ENCODE measurements around the gene ELP5.
A peak's percentile ranks its signal among the peaks of the same experiment; 100 is the strongest.

The ELP5 gene

GRCh38 chr17:7218166-7218565 lies 33.8 kb upstream of the ELP5 start:
- peak overlapping the region; percentile 62; the same call in 1 of the 2 replicates for H2AFZ ChIP-seq (ENCODE audit: low read length)
- no peaks in the 10 kb centered on the region for H3K9me3 ChIP-seq (ENCODE audit: insufficient read depth, low read depth, low read length)
- peak overlapping the region; percentile 73 for H3K9ac ChIP-seq (ENCODE audit: low read depth, low read length, poor library complexity, severe bottlenecking)
- peak overlapping the region; percentile 71 for H3K4me3 ChIP-seq (ENCODE audit: low read length, poor library complexity, severe bottlenecking)
- peak overlapping the region; percentile 98 for H3K4me2 ChIP-seq (ENCODE audit: low read depth, low read length, poor library complexity, severe bottlenecking)
- peaks cover 33% of the 10 kb centered on the region; the same call in 1 of the 2 replicates for H3K79me2 ChIP-seq (ENCODE audit: insufficient read depth, low read length)
- H3F3A ChIP-seq (ENCODE audit: low read depth), result peaks cover 3% of the 10 kb centered on the region; the same call in 1 of the 2 replicates
- no peaks in the 10 kb centered on the region for H3K27me3 ChIP-seq (ENCODE audit: insufficient read depth, low read length, poor library complexity, severe bottlenecking)
- no peaks in the 10 kb centered on the region for H3K9me2 ChIP-seq (replicated peaks; ENCODE audit: low read depth, low read length)
- H3K36me3 ChIP-seq (ENCODE audit: insufficient read depth, low read length), result peaks cover 12% of the 10 kb centered on the region; the same call in 1 of the 2 replicates
- peaks cover 56% of the 10 kb centered on the region for H3K4me1 ChIP-seq (ENCODE audit: insufficient read depth, low read length, poor library complexity, severe bottlenecking)
- peaks cover 18% of the 10 kb centered on the region for H4K20me1 ChIP-seq (ENCODE audit: insufficient read depth, low read length, poor library complexity, severe bottlenecking)
- TF ChIP-seq, protein P1, sequence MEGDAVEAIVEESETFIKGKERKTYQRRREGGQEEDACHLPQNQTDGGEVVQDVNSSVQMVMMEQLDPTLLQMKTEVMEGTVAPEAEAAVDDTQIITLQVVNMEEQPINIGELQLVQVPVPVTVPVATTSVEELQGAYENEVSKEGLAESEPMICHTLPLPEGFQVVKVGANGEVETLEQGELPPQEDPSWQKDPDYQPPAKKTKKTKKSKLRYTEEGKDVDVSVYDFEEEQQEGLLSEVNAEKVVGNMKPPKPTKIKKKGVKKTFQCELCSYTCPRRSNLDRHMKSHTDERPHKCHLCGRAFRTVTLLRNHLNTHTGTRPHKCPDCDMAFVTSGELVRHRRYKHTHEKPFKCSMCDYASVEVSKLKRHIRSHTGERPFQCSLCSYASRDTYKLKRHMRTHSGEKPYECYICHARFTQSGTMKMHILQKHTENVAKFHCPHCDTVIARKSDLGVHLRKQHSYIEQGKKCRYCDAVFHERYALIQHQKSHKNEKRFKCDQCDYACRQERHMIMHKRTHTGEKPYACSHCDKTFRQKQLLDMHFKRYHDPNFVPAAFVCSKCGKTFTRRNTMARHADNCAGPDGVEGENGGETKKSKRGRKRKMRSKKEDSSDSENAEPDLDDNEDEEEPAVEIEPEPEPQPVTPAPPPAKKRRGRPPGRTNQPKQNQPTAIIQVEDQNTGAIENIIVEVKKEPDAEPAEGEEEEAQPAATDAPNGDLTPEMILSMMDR (conservative IDR thresholded peaks at IDR 0.05; ENCODE audit: low read length), result no peak
- TF ChIP-seq EZH2phosphoT487 (IDR thresholded peaks at IDR 0.05; ENCODE audit: borderline replicate concordance), result no peak

- Histone ChIP-seq H3K4me1 (ENCODE audit: insufficient read depth, low read length, poor library complexity, severe bottlenecking) (peaks cover 51% of the 10 kb centered on the region), H3K4me2 (ENCODE audit: low read depth, low read length, poor library complexity, severe bottlenecking) (peak overlapping the region; percentile 98), H3K9me2 (replicated peaks; ENCODE audit: low read depth, low read length) (no peaks in the 10 kb centered on the region), H4K20me1 (ENCODE audit: insufficient read depth, low read length, poor library complexity, severe bottlenecking) (peaks cover 18% of the 10 kb centered on the region), H3K9ac (ENCODE audit: low read depth, low read length, poor library complexity, severe bottlenecking) (peak overlapping the region; percentile 85), H3K36me3 (ENCODE audit: insufficient read depth, low read length) (peaks cover 18% of the 10 kb centered on the region; the same call in 1 of the 2 replicates), H3K27me3 (ENCODE audit: insufficient read depth, low read length, poor library complexity, severe bottlenecking) (no peaks in the 10 kb centered on the region), H3K4me3 (ENCODE audit: low read length, poor library complexity, severe bottlenecking) (peak overlapping the region; percentile 86), H2AFZ (ENCODE audit: low read length) (no peak overlapping the region), H3K9me3 (ENCODE audit: insufficient read depth, low read depth, low read length) (no peaks in the 10 kb centered on the region), H3F3A (ENCODE audit: low read depth) (peaks cover 3% of the 10 kb centered on the region; the same call in 1 of the 2 replicates), H3K79me2 (ENCODE audit: insufficient read depth, low read length) (peaks cover 28% of the 10 kb centered on the region; the same call in 1 of the 2 replicates)
- TF ChIP-seq EZH2phosphoT487 (IDR thresholded peaks at IDR 0.05; ENCODE audit: borderline replicate concordance), result no peak
- TF ChIP-seq, protein P1 (conservative IDR thresholded peaks at IDR 0.05; ENCODE audit: low read length), result no peak
Observed at GRCh38 chr17:7218758-7219157, 33.3 kb upstream of the ELP5 start.

- H3K27me3 ChIP-seq (ENCODE audit: insufficient read depth, low read length, poor library complexity, severe bottlenecking), result no peaks in the 10 kb centered on the region
- no peaks in the 10 kb centered on the region for H3K9me2 ChIP-seq (replicated peaks; ENCODE audit: low read depth, low read length)
- peaks cover 28% of the 10 kb centered on the region; the same call in 1 of the 2 replicates for H3K79me2 ChIP-seq (ENCODE audit: insufficient read depth, low read length)
- H2AFZ ChIP-seq (ENCODE audit: low read length), result peak overlapping the region; percentile 94
- H3K4me3 ChIP-seq (ENCODE audit: low read length, poor library complexity, severe bottlenecking), result peak overlapping the region; percentile 86
- H3K9me3 ChIP-seq (ENCODE audit: insufficient read depth, low read depth, low read length), result no peaks in the 10 kb centered on the region
- peak overlapping the region; percentile 98 for H3K4me2 ChIP-seq (ENCODE audit: low read depth, low read length, poor library complexity, severe bottlenecking)
- peaks cover 23% of the 10 kb centered on the region; the same call in 1 of the 2 replicates for H3K36me3 ChIP-seq (ENCODE audit: insufficient read depth, low read length)
- H3K4me1 ChIP-seq (ENCODE audit: insufficient read depth, low read length, poor library complexity, severe bottlenecking), result peaks cover 48% of the 10 kb centered on the region
- H3K9ac ChIP-seq (ENCODE audit: low read depth, low read length, poor library complexity, severe bottlenecking), result peak overlapping the region; percentile 85
- H3F3A ChIP-seq (ENCODE audit: low read depth), result peaks cover 3% of the 10 kb centered on the region; the same call in 1 of the 2 replicates
- peaks cover 18% of the 10 kb centered on the region for H4K20me1 ChIP-seq (ENCODE audit: insufficient read depth, low read length, poor library complexity, severe bottlenecking)
- no peak for TF ChIP-seq EZH2phosphoT487 (IDR thresholded peaks at IDR 0.05; ENCODE audit: borderline replicate concordance)
- TF ChIP-seq, protein P1 (conservative IDR thresholded peaks at IDR 0.05; ENCODE audit: low read length), result no peak
Observed at GRCh38 chr17:7219229-7219811, 32.7 kb upstream of the ELP5 start.

All from Loucy (cell line).